Lung (tissue), 12 donors: ENCODE measurements around the gene THOC2. TPM values are rescaled to one million over a fixed set of nuclear protein-coding genes. Genes with fewer than 3 reads are reported as not detected.
"Not testable (repeated sequence)": the region's sequence is repeated elsewhere in the genome, so short reads cannot be mapped to it uniquely, and the experiment has no call there.

Experiments used
- ATAC-seq: fragments of 200-7000 bp; cut with Tn5 transposase; one replicate; pipeline ENCODE4 v1.9.1; 2020; ENCODE audit warnings: moderate number of reproducible peaks; ENCODE audit not compliant: insufficient read depth, low FRiP score
- DNase-seq, 3 donors: peaks; one replicate each; pipeline ENCODE4 v3.0.0-alpha.2; 2013 to 2017
- H3K27ac ChIP-seq, 2 donors: one replicate each; pipeline ENCODE4 v1.5.1; 2013; ENCODE audit warnings: mild to moderate bottlenecking in 2 of 2, moderate library complexity in 2 of 2, control low read depth in 1 of 2, inconsistent platforms in 1 of 2, low read depth in 1 of 2, low read length in 1 of 2
- H3K27me3 ChIP-seq, 3 donors: one replicate each; pipeline ENCODE4 v1.5.1; 2013; ENCODE audit warnings: low read length in 2 of 3; ENCODE audit not compliant: control insufficient read depth in 3 of 3, insufficient read depth in 3 of 3
- H3K36me3 ChIP-seq, 4 donors: one replicate each; pipeline ENCODE4 v1.5.1; 2013; ENCODE audit warnings: low read length in 4 of 4, mild to moderate bottlenecking in 1 of 4, moderate library complexity in 1 of 4; ENCODE audit not compliant: control insufficient read depth in 4 of 4, insufficient read depth in 4 of 4
- H3K4me1 ChIP-seq, 5 donors: one replicate each; pipeline ENCODE4 v1.5.1; 2013; ENCODE audit warnings: low read length in 5 of 5, mild to moderate bottlenecking in 2 of 5, moderate library complexity in 1 of 5; ENCODE audit not compliant: control insufficient read depth in 5 of 5, insufficient read depth in 5 of 5
- H3K4me3 ChIP-seq: one replicate; pipeline ENCODE4 v1.5.1; 2013; ENCODE audit warnings: mild to moderate bottlenecking, control low read depth, moderate library complexity
- H3K9ac ChIP-seq, 2 donors: one replicate each; pipeline ENCODE4 v1.5.1; 2013; ENCODE audit warnings: low read length in 2 of 2, control low read depth in 1 of 2; ENCODE audit not compliant: insufficient read depth in 1 of 2
- H3K9me3 ChIP-seq, 4 donors: one replicate each; pipeline ENCODE4 v1.5.1; 2013; ENCODE audit warnings: low read length in 3 of 4, mild to moderate bottlenecking in 1 of 4, moderate library complexity in 1 of 4; ENCODE audit not compliant: control insufficient read depth in 4 of 4, insufficient read depth in 3 of 4
- CTCF ChIP-seq: IDR thresholded peaks from 2 replicates; pipeline ENCODE4 v1.5.1; 2012; ENCODE audit warnings: mild to moderate bottlenecking; ENCODE audit errors: control extremely low read depth, extremely low read depth
- WGBS, 2 donors: extraction: QIAGEN DNeasy Blood & Tissue Kit; methylation state at CpG; one replicate each; pipeline ENCODE4 v1.1.7; 2013; 5-methylcytosine and 5-hydroxymethylcytosine counted together
- polyA plus RNA-seq, 2 donors: library from polyadenylated mRNA; stranded (reverse); fragments of 200-250 nt; gene quantifications; one replicate each; pipeline ENCODE4 v1.2.1, GENCODE V29; 2013
- total RNA-seq, 2 donors: library from RNA; depleted of rRNA in 1 of 2; stranded (reverse); fragments of >200 nt in 1 of 2; gene quantifications; one replicate each; pipeline ENCODE4 v1.2.1, GENCODE V29; 2014 to 2021
- donor health status: control.
- donor health status: control.
- donor health status: Bipolar disorder and iron deficiency.
- donor health status: healthy.
- donor health status: DM: yes; HTN: yes; CAD: no.

The THOC2 gene
- total and polyA plus RNA-seq, 4 donors, result 25.9 to 224 (median 71.7) TPM

GRCh38 chrX:123691776-123692175, 41.1 kb downstream of the THOC2 start:
- peak in 2 of 3 donors; percentile 73 to 76 for DNase-seq
- peaks cover 0 to 6% (median 0%) of the 10 kb centered on the region in 4 donors for H3K36me3 ChIP-seq
- ATAC-seq, result no peak
- no peak overlapping the region for H3K9ac ChIP-seq
- no peaks in the 10 kb centered on the region for H3K9me3 ChIP-seq
- WGBS, 2 donors, result 81 to 97% methylated on average over 5 of the region's 5 CpGs
- H3K4me3 ChIP-seq, result no peak overlapping the region
- no peak for TF ChIP-seq CTCF
- peaks cover 0 to 2% (median 0%) of the 10 kb centered on the region in 5 donors for H3K4me1 ChIP-seq
- H3K27ac ChIP-seq, result no peak overlapping the region
- H3K27me3 ChIP-seq, result no peaks in the 10 kb centered on the region

GRCh38 chrX:123688524-123688923, 44.3 kb downstream of the THOC2 start:
- peaks cover 0 to 5% (median 0%) of the 10 kb centered on the region in 4 donors for H3K36me3 ChIP-seq
- no peak overlapping the region for H3K4me3 ChIP-seq
- DNase-seq, result no peak
- H3K27ac ChIP-seq, result no peak overlapping the region
- no peak for TF ChIP-seq CTCF
- ATAC-seq, result no peak
- no peaks in the 10 kb centered on the region for H3K9me3 ChIP-seq
- no peak overlapping the region for H3K9ac ChIP-seq
- no peaks in the 10 kb centered on the region for H3K27me3 ChIP-seq
- 97 to 100% methylated on average over 1 of the region's 1 CpG for WGBS, 2 donors
- H3K4me1 ChIP-seq, result no peaks in the 10 kb centered on the region

- Histone ChIP-seq H3K36me3 (peaks cover 0 to 2% (median 0%) of the 10 kb centered on the region in 4 donors), H3K27ac (no peak overlapping the region), H3K4me1 (no peaks in the 10 kb centered on the region), H3K9me3 (no peaks in the 10 kb centered on the region), H3K9ac (no peak overlapping the region), H3K4me3 (no peak overlapping the region), H3K27me3 (no peaks in the 10 kb centered on the region)
- TF ChIP-seq CTCF, result no peak
- no peak for DNase-seq
- 62 to 75% methylated on average over 1 of the region's 1 CpG for WGBS, 2 donors
- no peak for ATAC-seq
Measured at GRCh38 chrX:123685232-123685631, 47.6 kb downstream of the THOC2 start.

GRCh38 chrX:123682186-123682585, 50.7 kb downstream of the THOC2 start:
- H3K4me1 ChIP-seq, result no peaks in the 10 kb centered on the region
- no peaks in the 10 kb centered on the region for H3K9me3 ChIP-seq
- no peak for DNase-seq
- no peaks in the 10 kb centered on the region for H3K27me3 ChIP-seq
- ATAC-seq, result no peak
- H3K27ac ChIP-seq, result no peak overlapping the region
- no peak overlapping the region for H3K9ac ChIP-seq
- TF ChIP-seq CTCF, result no peak
- H3K36me3 ChIP-seq, result peaks cover 0 to 6% (median 1%) of the 10 kb centered on the region in 4 donors
- H3K4me3 ChIP-seq, result no peak overlapping the region

- not testable (repeated sequence) for H3K9me3 ChIP-seq, H3K4me1 ChIP-seq, H3K27ac ChIP-seq, DNase-seq, H3K9ac ChIP-seq, H3K4me3 ChIP-seq, H3K36me3 ChIP-seq, H3K27me3 ChIP-seq, ATAC-seq
- WGBS, 2 donors, result 68 to 72% methylated on average over 14 to 15 of the region's 15 CpGs
Measured at GRCh38 chrX:123679733-123680460, 53.0 kb downstream of the THOC2 start.
